HG02852 (cell line): Measurements from ENCODE around the gene SLC26A5.
"Not testable (repeated sequence)": the region's sequence is repeated elsewhere in the genome, so short reads cannot be mapped to it uniquely, and the experiment has no call there.

Experiments used
- ATAC-seq: cut with Tn5 transposase; IDR thresholded peaks from one replicate; pipeline ENCODE4 v1.9.1; 2021; ENCODE audit warnings: mild to moderate bottlenecking, moderate library complexity; ENCODE audit not compliant: unreplicated experiment

SLC26A5 gene

GRCh38 chr7:103412151-103412550 lies 33.9 kb downstream of the SLC26A5 start:
- ATAC-seq = no peak

DNA sequence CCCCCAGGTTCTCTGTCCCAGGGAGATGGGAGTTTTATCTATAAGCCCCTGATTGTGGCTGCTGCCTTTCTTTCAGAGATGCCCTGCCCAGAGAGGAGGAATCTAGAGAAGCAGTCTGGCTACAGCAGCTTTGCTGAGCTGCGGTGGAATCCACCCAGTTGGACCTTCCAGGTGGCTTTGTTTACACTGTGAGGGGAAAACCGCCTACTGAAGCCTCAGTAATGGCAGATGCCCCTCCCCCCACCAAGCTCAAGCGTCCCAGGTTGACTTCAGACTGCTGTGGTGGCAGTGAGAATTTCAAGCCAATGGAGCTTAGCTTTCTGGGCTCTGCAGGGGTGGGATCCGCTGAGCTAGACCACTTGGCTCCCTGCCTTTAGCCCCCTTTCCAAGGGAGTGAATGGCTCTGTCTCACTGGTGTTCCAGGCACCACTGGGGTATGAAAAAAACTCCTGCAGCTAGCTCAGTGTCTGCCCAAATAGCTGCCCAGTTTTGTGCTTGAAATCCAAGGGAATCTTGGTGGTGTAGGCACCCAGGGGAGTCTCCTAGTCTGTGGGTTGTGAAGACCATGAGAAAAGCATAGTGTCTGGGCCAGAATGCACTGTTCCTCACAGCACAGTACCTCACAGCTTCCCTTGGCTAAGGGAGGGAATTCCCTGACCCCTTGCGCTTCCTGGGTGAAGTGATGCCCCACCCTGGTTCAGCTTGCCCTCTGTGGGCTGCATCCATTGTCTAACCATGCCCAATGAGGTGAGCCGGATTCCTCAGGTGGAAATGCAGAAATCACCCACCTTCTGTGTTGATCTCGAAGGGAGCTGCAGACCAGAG lies 40.0 kb downstream of the SLC26A5 start:
- not testable (repeated sequence) for ATAC-seq

- not testable (repeated sequence) for ATAC-seq
Observed at GRCh38 chr7:103399687-103400086, 46.3 kb downstream of the SLC26A5 start.

DNA sequence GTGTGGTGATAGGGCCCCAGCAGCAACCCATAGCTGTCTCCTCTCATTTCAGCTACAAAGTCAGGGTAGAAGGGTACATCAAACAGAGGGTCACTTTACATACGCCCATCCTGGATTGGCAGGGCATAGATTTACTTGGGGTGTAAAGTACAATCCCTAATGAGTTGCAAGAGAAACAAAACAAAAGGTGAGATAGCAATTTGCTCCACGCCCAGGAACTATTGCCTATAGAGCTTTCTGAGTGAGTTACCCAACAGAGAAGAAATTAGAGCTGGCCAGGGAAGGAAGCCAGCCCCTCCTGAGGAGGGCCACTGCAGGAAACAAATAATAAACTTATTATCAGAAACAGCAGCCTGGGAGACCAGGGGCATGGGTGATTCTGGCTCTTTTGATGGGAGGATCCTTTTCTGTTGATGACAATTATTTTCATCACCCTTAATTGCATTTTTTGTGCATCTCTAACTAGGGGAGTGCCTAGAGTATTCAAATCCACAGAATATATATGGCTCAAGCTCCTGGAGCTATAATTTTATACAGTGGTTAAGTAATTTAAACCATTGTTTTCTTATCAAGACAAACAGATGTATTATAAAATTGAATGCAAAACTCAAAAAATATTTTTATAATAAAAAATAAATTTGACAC lies 47.4 kb downstream of the SLC26A5 start:
- ATAC-seq = no peak

DNA sequence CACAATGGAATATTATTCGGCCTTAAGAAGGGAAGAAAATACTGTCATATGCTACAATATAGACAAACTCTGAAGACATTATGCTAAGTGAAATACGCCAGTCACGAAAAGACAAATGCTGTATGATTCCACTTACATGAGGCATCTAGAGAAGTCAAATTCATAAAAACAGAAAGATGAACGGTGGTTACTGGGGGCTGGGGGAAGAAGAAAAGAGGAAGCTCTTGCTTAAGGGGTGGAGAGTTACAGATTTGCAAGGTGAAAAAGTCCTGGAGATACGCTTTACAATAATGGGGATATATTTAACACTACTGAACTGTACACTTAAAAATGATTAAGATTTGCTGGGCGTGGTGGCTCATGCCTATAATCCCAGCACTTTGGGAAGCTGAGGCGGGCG lies 49.5 kb downstream of the SLC26A5 start:
- no peak for ATAC-seq

DNA sequence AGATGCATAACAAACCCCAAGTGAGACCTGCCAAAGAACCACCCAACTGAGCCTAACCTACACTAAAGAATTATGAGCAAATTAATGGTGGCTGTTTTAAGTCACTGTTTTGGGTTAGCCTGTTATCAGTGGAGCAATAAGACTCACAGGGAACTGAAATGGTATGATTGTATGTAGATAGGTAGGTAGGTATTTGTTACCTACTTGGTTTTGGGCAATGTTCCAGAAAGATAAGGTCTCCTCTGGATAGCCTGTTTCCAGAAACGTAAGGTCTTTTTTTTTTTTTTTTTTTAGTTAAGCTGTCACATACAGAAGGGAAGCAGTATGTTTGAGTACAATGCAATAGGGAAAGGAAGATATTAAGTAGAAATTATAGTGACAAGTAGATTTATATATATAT lies 50.9 kb downstream of the SLC26A5 start:
- ATAC-seq = no peak

GRCh38 chr7:103394566-103394965 lies 51.4 kb downstream of the SLC26A5 start:
- ATAC-seq = no peak

DNA sequence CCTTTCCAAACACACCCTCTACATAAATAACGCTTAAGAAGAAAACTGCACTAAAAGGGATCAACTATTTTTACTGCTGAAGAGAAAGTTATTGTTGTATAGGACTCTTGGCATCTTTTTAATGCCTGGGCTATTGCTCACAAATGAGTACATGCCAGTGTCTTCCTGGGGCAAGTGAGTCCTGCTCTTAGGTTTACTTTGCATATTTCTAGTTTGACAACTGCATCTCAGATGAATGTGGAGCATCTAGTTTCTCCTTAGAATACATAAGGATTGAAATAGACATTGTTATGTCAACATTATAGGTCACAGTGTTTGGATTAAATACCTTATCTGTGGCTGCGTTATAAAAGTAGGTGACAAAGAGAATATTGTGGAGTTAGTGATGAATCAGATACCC lies 54.0 kb downstream of the SLC26A5 start:
- no peak for ATAC-seq

GRCh38 chr7:103391150-103391549 lies 54.9 kb downstream of the SLC26A5 start:
- ATAC-seq = no peak

DNA sequence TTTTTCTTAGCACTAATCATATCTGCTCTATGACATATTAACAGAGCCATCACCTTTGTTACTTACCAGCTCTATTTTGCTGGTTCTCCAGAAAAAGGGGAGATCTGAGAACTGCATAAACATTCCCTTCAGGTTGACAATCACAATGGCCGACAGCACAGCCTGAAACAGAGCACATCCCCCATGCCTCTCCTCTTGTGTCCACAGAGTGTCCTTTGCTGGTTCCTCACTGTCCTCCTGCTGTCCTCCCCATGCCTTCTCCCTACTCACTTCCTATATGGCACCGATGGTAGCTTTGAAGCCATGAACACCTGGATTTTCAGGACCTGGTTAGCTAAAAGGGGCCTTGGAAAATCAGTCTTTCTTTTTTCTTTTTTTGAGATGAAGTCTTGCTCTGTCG lies 56.7 kb downstream of the SLC26A5 start:
- no peak for ATAC-seq

DNA sequence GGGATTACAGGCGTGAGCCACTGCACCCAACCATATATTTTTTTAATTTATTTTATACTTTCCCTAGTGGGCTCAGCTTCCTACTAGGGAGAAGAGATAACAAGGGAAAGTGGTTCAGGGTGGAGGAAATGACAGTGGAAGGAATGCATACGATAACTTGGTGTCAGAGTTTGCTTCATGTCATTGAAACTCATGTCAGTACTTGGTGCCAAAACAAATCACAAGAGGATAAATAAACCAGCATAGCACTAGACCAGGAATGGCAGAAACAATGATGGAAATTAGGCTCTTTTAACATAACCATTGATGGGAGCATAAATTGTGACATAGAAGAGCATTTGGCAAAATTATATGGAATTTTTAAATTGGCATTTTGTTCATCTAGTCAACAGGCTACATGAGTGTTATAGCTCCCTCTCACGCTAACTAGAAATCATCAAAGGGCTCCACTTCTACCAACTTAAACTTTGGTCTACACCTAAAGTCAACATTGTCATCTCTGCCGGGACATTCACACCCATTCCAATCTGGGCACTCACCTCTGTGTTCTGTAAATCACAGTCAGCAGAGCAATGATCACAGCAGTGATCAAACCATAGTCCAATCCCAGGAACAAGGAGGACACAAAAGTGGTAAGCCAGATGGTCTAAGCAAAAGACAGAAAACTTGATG lies 57.4 kb downstream of the SLC26A5 start:
- no peak for ATAC-seq

DNA sequence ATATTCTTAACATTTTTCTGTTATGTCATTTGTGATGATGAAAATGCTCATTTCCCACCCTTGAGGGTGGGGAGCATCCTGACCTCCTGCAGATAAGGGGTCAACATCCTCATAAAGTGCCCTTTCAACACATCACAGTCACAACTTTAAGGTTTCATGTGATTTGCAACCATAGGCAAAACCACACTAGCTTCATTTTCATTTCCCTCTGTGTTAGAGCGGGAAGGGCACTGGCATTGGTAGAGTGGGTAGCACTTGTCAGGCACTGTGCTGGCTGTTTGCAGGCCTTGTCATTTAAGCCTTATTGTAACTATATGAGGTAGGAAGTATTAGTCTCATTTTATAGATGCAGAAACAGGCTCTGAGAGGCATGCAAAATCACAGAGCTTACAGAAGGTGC lies 58.8 kb downstream of the SLC26A5 start:
- no peak for ATAC-seq

- no peak for ATAC-seq
Observed at GRCh38 chr7:103382032-103382402, 64.0 kb downstream of the SLC26A5 start.

GRCh38 chr7:103381280-103382031 lies 64.6 kb downstream of the SLC26A5 start:
- ATAC-seq = no peak

DNA sequence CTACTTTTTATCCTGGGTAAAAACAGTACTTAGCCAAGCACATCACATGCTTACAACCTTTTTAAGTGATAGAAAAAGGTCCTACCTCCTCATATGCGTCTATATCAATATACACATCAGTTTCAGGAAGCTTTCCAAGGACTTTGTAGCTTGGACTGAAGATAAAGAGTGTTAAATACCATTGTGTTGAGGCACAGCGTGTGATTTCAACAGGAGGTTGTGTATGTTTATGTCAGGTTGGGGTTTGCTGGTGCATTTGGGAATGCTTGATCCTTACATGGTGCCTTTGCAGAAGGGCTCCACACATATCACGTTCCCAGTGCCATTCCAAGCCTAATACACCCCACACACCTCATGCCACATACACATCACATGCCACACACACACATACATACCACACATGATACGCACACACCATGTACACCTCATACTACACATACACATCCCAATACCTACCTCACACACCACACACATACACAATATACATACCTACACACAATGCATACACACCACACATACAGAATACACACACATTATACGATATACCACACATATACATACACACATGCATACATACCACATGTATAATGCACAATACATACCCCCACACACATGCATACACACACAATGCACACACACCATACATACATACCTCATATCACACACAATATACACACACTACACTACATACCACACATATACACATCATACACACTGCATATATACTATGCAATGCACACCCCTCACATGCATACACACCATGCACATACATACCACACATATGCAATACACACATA lies 65.4 kb downstream of the SLC26A5 start:
- no peak for ATAC-seq

- ATAC-seq = no peak
Observed at GRCh38 chr7:103379270-103379975, 66.6 kb downstream of the SLC26A5 start.

GRCh38 chr7:103373866-103374643 lies 72.0 kb downstream of the SLC26A5 start:
- no peak for ATAC-seq

- no peak for ATAC-seq
Observed at GRCh38 chr7:103369432-103369831, 76.6 kb downstream of the SLC26A5 start.

- ATAC-seq = no peak
Observed at GRCh38 chr7:103349805-103350204, 96.2 kb downstream of the SLC26A5 start.
